GM23248 (cell line): ENCODE data around the gene CCDC198.

ENCODE experiments used
- EZH2 ChIP-seq: fragments of 200-600 bp; sonication (generic); IDR thresholded peaks from 2 replicates; pipeline ENCODE4 v1.6.1; 2018; ENCODE audit warnings: antibody characterized with exemption, mild to moderate bottlenecking; ENCODE audit not compliant: insufficient read depth, poor library complexity, severe bottlenecking
- EZH2phosphoT487 ChIP-seq: fragments of 200-600 bp; sonication (generic); IDR thresholded peaks from 2 replicates; pipeline ENCODE4 v1.6.1; 2018; ENCODE audit warnings: antibody characterized with exemption, moderate library complexity, mild to moderate bottlenecking, low read depth; ENCODE audit not compliant: insufficient read depth

DNA sequence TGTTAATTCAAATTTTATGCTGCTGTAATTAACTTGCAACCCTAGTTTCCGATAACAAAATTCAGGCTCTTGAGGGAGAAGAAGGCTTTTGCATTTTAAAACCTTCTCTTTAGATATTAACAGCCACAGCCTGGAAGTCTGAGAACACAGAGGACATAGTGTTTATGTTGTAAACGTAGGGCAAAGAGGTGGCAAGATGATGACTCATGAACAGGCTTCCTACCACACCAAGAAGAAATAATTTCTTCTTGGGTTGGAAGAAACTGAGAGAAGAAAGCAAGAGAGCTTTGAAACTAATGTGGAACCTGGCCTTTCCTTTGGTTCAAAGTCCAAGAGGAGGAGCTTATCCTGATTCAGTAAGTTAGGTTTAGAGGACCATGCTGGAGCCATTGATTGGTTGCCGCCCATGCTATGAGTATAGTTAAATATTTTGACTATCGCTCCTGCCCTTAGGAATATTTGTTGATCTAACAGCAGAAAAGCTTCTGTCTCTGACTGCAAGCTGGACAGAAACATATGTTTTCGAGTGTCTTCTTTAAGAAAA is 31.8 kb downstream of the CCDC198 start:
- no peak for TF ChIP-seq EZH2
- no peak for TF ChIP-seq EZH2phosphoT487
